K562 (cell line): ENCODE data around the gene CTDSP1. TPM values are rescaled to one million over a fixed set of nuclear protein-coding genes. Genes with fewer than 3 reads are reported as not detected.

Experiments
- BCL6 ChIP-seq: fragments of 250-450 bp; sonication (Bioruptor Pico); IDR thresholded peaks from 2 replicates; pipeline ENCODE4 v1.4.0; 2020
- CEBPZ ChIP-seq: fragments of 150-350 bp; IDR thresholded peaks from 2 replicates; pipeline ENCODE4 v1.6.1; 2014; ENCODE audit warnings: low read depth, mild to moderate bottlenecking, low read length, borderline replicate concordance
- CTBP1 ChIP-seq: fragments of 450-650 bp; IDR thresholded peaks from 2 replicates; pipeline ENCODE4 v1.6.1; 2016; ENCODE audit warnings: borderline replicate concordance
- ETV6 ChIP-seq, 3 experiments: fragments of 150-350 bp in 1 of 3; sonication (generic) in 1 of 3; formaldehyde crosslinking in 1 of 3; IDR thresholded peaks; 2 replicates each; pipeline versions ENCODE4 v1.6.1 to v1.8.0; 2014 to 2022; ENCODE audit warnings: borderline replicate concordance in 2 of 3, low read depth in 2 of 3, antibody characterized with exemption in 1 of 3, low read length in 1 of 3, mild to moderate bottlenecking in 1 of 3, missing genetic modification reagents in 1 of 3
- FOXP1 ChIP-seq: sonication (generic); formaldehyde crosslinking; IDR thresholded peaks from 2 replicates; pipeline ENCODE4 v1.8.0; 2022; ENCODE audit warnings: mild to moderate bottlenecking, missing genetic modification reagents
- HBP1 ChIP-seq: fragments of 450-650 bp; formaldehyde crosslinking; IDR thresholded peaks from 2 replicates; pipeline ENCODE4 v1.4.0; 2022; ENCODE audit warnings: missing genetic modification characterization
- MCM5 ChIP-seq: fragments of 450-650 bp; IDR thresholded peaks from 2 replicates; pipeline ENCODE4 v1.6.1; 2016; ENCODE audit warnings: low read depth
- NEUROD1 ChIP-seq: fragments of 150-350 bp; IDR thresholded peaks from 2 replicates; pipeline ENCODE4 v1.6.1; 2014; ENCODE audit warnings: borderline replicate concordance, low read length, low read depth; ENCODE audit not compliant: partially characterized antibody
- NFE2L1 ChIP-seq: fragments of 450-650 bp; IDR thresholded peaks from 2 replicates; pipeline ENCODE4 v1.6.1; 2016; ENCODE audit warnings: missing genetic modification characterization, low read depth, mild to moderate bottlenecking, missing compliant biosample characterization, moderate library complexity, borderline replicate concordance
- NFXL1 ChIP-seq: fragments of 450-650 bp; formaldehyde crosslinking; IDR thresholded peaks from 2 replicates; pipeline ENCODE4 v1.4.0; 2021; ENCODE audit warnings: mild to moderate bottlenecking
- PPARD ChIP-seq: fragments of 250-450 bp; sonication (Bioruptor Pico); IDR thresholded peaks from 2 replicates; pipeline ENCODE4 v1.8.0; 2022; ENCODE audit warnings: inconsistent platforms, mild to moderate bottlenecking, moderate library complexity
- PRMT5 ChIP-seq: sonication (generic); formaldehyde crosslinking; IDR thresholded peaks from 2 replicates; pipeline ENCODE4 v1.5.0; 2020; ENCODE audit warnings: missing genetic modification reagents
- PTBP1 ChIP-seq: fragments of 200-400 bp; formaldehyde crosslinking; IDR thresholded peaks from 2 replicates; pipeline ENCODE4 v1.6.1; 2017; ENCODE audit warnings: low read depth, low read length
- RBM34 ChIP-seq: fragments of 200-400 bp; formaldehyde crosslinking; IDR thresholded peaks from 2 replicates; pipeline ENCODE4 v1.6.1; 2018; ENCODE audit warnings: low read length, borderline replicate concordance; ENCODE audit not compliant: insufficient read depth
- SPI1 ChIP-seq: IDR thresholded peaks from 2 replicates; pipeline ENCODE4 v1.6.1; 2011; ENCODE audit warnings: low read depth, low read length, control low read depth, borderline replicate concordance
- STAT5B ChIP-seq: fragments of 250-450 bp; sonication (Bioruptor Pico); IDR thresholded peaks from 2 replicates; pipeline ENCODE4 v1.8.0; 2021; ENCODE audit warnings: mild to moderate bottlenecking, inconsistent platforms
- TAF7 ChIP-seq: fragments of 450-650 bp; IDR thresholded peaks from 2 replicates; pipeline ENCODE4 v1.6.1; 2016; ENCODE audit warnings: missing genetic modification characterization, missing compliant biosample characterization
- WHSC1 ChIP-seq: IDR thresholded peaks from one replicate; pipeline ENCODE4 v1.6.1; 2012; ENCODE audit warnings: low read length, control low read depth, inconsistent platforms
- ZKSCAN1 ChIP-seq: fragments of 150-350 bp; IDR thresholded peaks from 2 replicates; pipeline ENCODE4 v1.6.1; 2016; ENCODE audit warnings: low read depth, low read length
- ZNF124 ChIP-seq: sonication (generic); formaldehyde crosslinking; IDR thresholded peaks from 2 replicates; pipeline ENCODE4 v1.8.1; 2022; ENCODE audit warnings: missing genetic modification reagents
- ZNF263 ChIP-seq: sonication (generic); formaldehyde crosslinking; IDR thresholded peaks from 2 replicates; pipeline ENCODE4 v1.8.0; 2022; ENCODE audit warnings: mild to moderate bottlenecking, missing genetic modification reagents, borderline replicate concordance
- ZNF282 ChIP-seq: sonication (generic); formaldehyde crosslinking; IDR thresholded peaks from 2 replicates; pipeline ENCODE4 v1.8.1; 2023; ENCODE audit warnings: missing genetic modification reagents
- ZNF589 ChIP-seq: fragments of 200-800 bp; sonication (Bioruptor generic); IDR thresholded peaks from 2 replicates; pipeline ENCODE4 v1.6.1; 2016; ENCODE audit warnings: low read depth, missing genetic modification characterization, missing compliant biosample characterization
- ZNF696 ChIP-seq: fragments of 250-450 bp; sonication (Bioruptor Pico); conservative IDR thresholded peaks from 2 replicates; pipeline ENCODE4 v1.4.0; 2020; ENCODE audit warnings: mild to moderate bottlenecking, moderate library complexity
- polyA plus RNA-seq, 8 experiments: library from polyadenylated mRNA; depleted of rRNA in 4 of 8; stranded (reverse) in 5 of 8; unstranded in 3 of 8; fragments of >200 nt; fragmentation: Nextera tagmentation in 2 of 8; fragmentation: Illumina TruSeq in 1 of 8; extraction: Ambion mirVana in 2 of 8; extraction: Trizol in 1 of 8; gene quantifications; 2 replicates each; pipeline versions ENCODE4 v1.2.1 to v1.2.3, GENCODE V29; 2011 to 2014; ENCODE audit warnings: inconsistent platforms in 1 of 8, missing spikeins in 1 of 8
- total RNA-seq, 7 experiments: library from RNA; depleted of rRNA in 6 of 7; stranded (reverse); fragments of >200 nt in 6 of 7; fragmentation: Illumina TruSeq in 2 of 7; extraction: Trizol in 2 of 7; gene quantifications; 2 replicates each; pipeline versions ENCODE4 v1.2.1 to v1.2.3, GENCODE V29; 2011 to 2021; ENCODE audit warnings: low replicate concordance in 1 of 7
- TF ChIP-seq, protein P1 (sequence below): sonication (generic); formaldehyde crosslinking; IDR thresholded peaks from 2 replicates; pipeline ENCODE4 v1.9.0; 2022; ENCODE audit warnings: mild to moderate bottlenecking, missing genetic modification reagents

Gene CTDSP1
- total and polyA plus RNA-seq, 9 of the 15 experiments (the other 6 are each of a cell fraction or from before 2014, with no cell fraction given) = 2.4 to 74.8 (median 45.8) TPM

GRCh38 chr2:218397820-218398436 is 1.7 kb upstream of the CTDSP1 start (continued):
- TF ChIP-seq CEBPZ = no peak
- peak; percentile 90 for TF ChIP-seq CTBP1
- no peak for TF ChIP-seq ZKSCAN1
- TF ChIP-seq NFXL1 (CRISPR knock-in tag) = no peak
- peak; percentile 91 for TF ChIP-seq PTBP1
- TF ChIP-seq NFE2L1 (tag) = no peak
- no peak for TF ChIP-seq BCL6 (CRISPR knock-in tag)
- no peak for TF ChIP-seq PPARD
- TF ChIP-seq FOXP1 (CRISPR knock-in tag) = peak; percentile 55; the same call in 1 of the 2 replicates
- peak; percentile 55; the same call in 1 of the 2 replicates for TF ChIP-seq HBP1 (CRISPR knock-in tag)
- TF ChIP-seq ZNF124 = no peak
- no peak for TF ChIP-seq SPI1
- TF ChIP-seq WHSC1 = no peak
- TF ChIP-seq ZNF263 (CRISPR knock-in tag) = no peak
- TF ChIP-seq TAF7 (tag) = no peak
- TF ChIP-seq RBM34 = no peak
- TF ChIP-seq, protein P1, sequence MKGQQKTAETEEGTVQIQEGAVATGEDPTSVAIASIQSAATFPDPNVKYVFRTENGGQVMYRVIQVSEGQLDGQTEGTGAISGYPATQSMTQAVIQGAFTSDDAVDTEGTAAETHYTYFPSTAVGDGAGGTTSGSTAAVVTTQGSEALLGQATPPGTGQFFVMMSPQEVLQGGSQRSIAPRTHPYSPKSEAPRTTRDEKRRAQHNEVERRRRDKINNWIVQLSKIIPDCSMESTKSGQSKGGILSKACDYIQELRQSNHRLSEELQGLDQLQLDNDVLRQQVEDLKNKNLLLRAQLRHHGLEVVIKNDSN (CRISPR knock-in tag) = peak; percentile 36; the same call in 1 of the 2 replicates
- 0 out of 2 replicates have a peak, but pooled peaks have one; percentile 13 for TF ChIP-seq ZNF589 (CRISPR knock-in tag)
- no peak for TF ChIP-seq STAT5B
- TF ChIP-seq NEUROD1 = no peak
- no peak for TF ChIP-seq PRMT5 (CRISPR knock-in tag)
- TF ChIP-seq ZNF696 = no peak
- TF ChIP-seq MCM5 = no peak
- TF ChIP-seq ZNF282 = no peak
- no peak for TF ChIP-seq ETV6 (IDR thresholded peaks at IDR 0.05; ENCODE audit: borderline replicate concordance in 1 of 2, low read depth in 2 of 2, low read length in 1 of 2)
- no peak for TF ChIP-seq ETV6 (CRISPR knock-in tag; IDR thresholded peaks at IDR 0.05; ENCODE audit: borderline replicate concordance)
